ENCODE results near the gene SUN3. TPM values are rescaled to one million over a fixed set of nuclear protein-coding genes. Genes with fewer than 3 reads are reported as not detected.

Gene SUN3
- total and polyA plus RNA-seq, 9 of the 15 experiments (the other 6 are each of a cell fraction or from before 2014, with no cell fraction given) = 0.04 to 0.06 TPM; not detected in 7

GRCh38 chr7:48045195-48045765, 16.4 kb upstream of the SUN3 start:
- ChIA-PET POLR2A (no interaction called here), CTCF (ENCODE audit: low intra/inter-chr PET ratio) (no interaction called here)
- Histone ChIP-seq H3K36me3 (ENCODE audit: control insufficient read depth, insufficient read depth, low read length) (no peaks in the 10 kb centered on the region), H3K4me3 (no peak overlapping the region), H3K4me1 (replicated peaks in 1 of 2; ENCODE audit: control insufficient read depth in 2 of 2, insufficient read depth in 2 of 2, low read length in 2 of 2) (no peaks in the 10 kb centered on the region; a peak in 1 of 5 replicates), H3K9ac (ENCODE audit: insufficient read depth in 1 of 2, low read depth in 2 of 2, low read length in 2 of 2) (no peak overlapping the region), H2AFZ (ENCODE audit: low read depth, low read length) (no peak overlapping the region), H3K9me3 (replicated peaks; ENCODE audit: control insufficient read depth, insufficient read depth, low read depth, low read length) (no peaks in the 10 kb centered on the region), H3K4me2 (ENCODE audit: insufficient read depth, low read length) (no peak overlapping the region), H3K79me2 (ENCODE audit: control insufficient read depth, insufficient read depth, low read length) (no peaks in the 10 kb centered on the region), H4K20me1 (replicated peaks; ENCODE audit: control insufficient read depth, insufficient read depth, low read length) (no peaks in the 10 kb centered on the region), H3K27ac (ENCODE audit: extremely low read depth, low read depth, low read length) (no peak overlapping the region), H3K9me1 (ENCODE audit: control insufficient read depth, insufficient read depth, low read length) (no peaks in the 10 kb centered on the region), H3K27me3 (ENCODE audit: control insufficient read depth in 2 of 2, insufficient read depth in 2 of 2, low read length in 2 of 2) (peaks cover 28 to 65% of the 10 kb centered on the region in 2 experiments; a peak in 4 of 5 replicates)
- in situ Hi-C loops (cut with MboI) (no loop called here), intact Hi-C loops (cut with micrococcal nuclease) (no loop called here)
- no peak for ATAC-seq
- no peak for FAIRE-seq
- DNase-seq (ENCODE audit: extremely low read depth in 1 of 4, low spot score in 3 of 4) = no peak
- no TSS peak for BruUV-seq (replicated peaks)
- no peak for TF ChIP-seq KLF1 (tag; IDR thresholded peaks at IDR 0.05)
- TF ChIP-seq POLR2B (IDR thresholded peaks at IDR 0.05; ENCODE audit: low read depth, partially characterized antibody) = no peak
- no peak for TF ChIP-seq ZNF280B (CRISPR knock-in tag; IDR thresholded peaks at IDR 0.05)
- no peak for TF ChIP-seq RAD51 (IDR thresholded peaks at IDR 0.05; ENCODE audit: borderline replicate concordance, low read depth)
- TF ChIP-seq KLF13 (tag; IDR thresholded peaks at IDR 0.05; ENCODE audit: borderline replicate concordance, low read depth) = no peak
- TF ChIP-seq ELF2 (CRISPR knock-in tag; IDR thresholded peaks at IDR 0.05) = no peak
- no peak for TF ChIP-seq RCOR1 (IDR thresholded peaks at IDR 0.05; ENCODE audit: borderline replicate concordance in 1 of 2, low read depth in 2 of 2, low read length in 2 of 2)
- TF ChIP-seq RAD21 (CRISPR knock-in tag; conservative IDR thresholded peaks at IDR 0.05 in 1 of 2, IDR thresholded peaks at IDR 0.05 in 1 of 2) = no peak
- no peak for TF ChIP-seq ZNF398 (CRISPR knock-in tag; IDR thresholded peaks at IDR 0.05)
- no peak for TF ChIP-seq RFX1 (IDR thresholded peaks at IDR 0.05)
- TF ChIP-seq HEY1 (CRISPR knock-in tag; IDR thresholded peaks at IDR 0.05; ENCODE audit: borderline replicate concordance) = no peak
- 0% methylated on average over 9 of the region's 9 CpGs for WGBS (ENCODE audit: insufficient coverage, low coverage, missing lambda C conversion rate)
